Measurements from ENCODE around the gene FDXACB1. TPM values are rescaled to one million over a fixed set of nuclear protein-coding genes. Genes with fewer than 3 reads are reported as not detected.

Gene FDXACB1
- total and polyA plus RNA-seq, 2 donors (not counting 3 experiments of a cell fraction or from before 2014, with no cell fraction given) = 1.1 to 1.4 TPM

GRCh38 chr11:111913997-111914396, 35.0 kb upstream of the FDXACB1 start:
- BruUV-seq (replicated peaks) = no TSS peak
- H3K4me3 ChIP-seq (replicated peaks in 1 of 3; ENCODE audit: insufficient read depth in 1 of 3, low read depth in 1 of 3, low read length in 3 of 3) = no peak overlapping the region
- H3K4me1 ChIP-seq (ENCODE audit: control insufficient read depth, extremely low read depth, insufficient read depth, low read length) = peaks cover 6% of the 10 kb centered on the region
- TF ChIP-seq GATA2 (IDR thresholded peaks at IDR 0.05; ENCODE audit: insufficient read depth, insufficient read length, low read depth, low read length) (no peak), JUN (IDR thresholded peaks at IDR 0.05; ENCODE audit: borderline replicate concordance, insufficient read depth, insufficient read length, low read depth) (peak; percentile 13), FOS (IDR thresholded peaks at IDR 0.05; ENCODE audit: borderline replicate concordance, insufficient read depth, low read length) (no peak), POLR2AphosphoS5 (IDR thresholded peaks at IDR 0.05; ENCODE audit: insufficient read depth, low read depth, low read length) (no peak)
- H3K36me3 ChIP-seq (ENCODE audit: control insufficient read depth in 2 of 2, extremely low read depth in 1 of 2, insufficient read depth in 2 of 2, low read length in 2 of 2) = no peaks in the 10 kb centered on the region
- dilution Hi-C loops (cut with MboI; ENCODE audit: extremely low pct_ligation_motif_present, low sequenced_read_pairs) = no loop called here
- peak overlapping the region; percentile 73 for H2AFZ ChIP-seq (ENCODE audit: low read depth, low read length)
- peaks cover 2 to 9% of the 10 kb centered on the region in 2 experiments for H3K27me3 ChIP-seq (ENCODE audit: control insufficient read depth in 2 of 2, insufficient read depth in 2 of 2, low read length in 2 of 2)
- H3K9me1 ChIP-seq (replicated peaks; ENCODE audit: control insufficient read depth, extremely low read depth, insufficient read depth, low read length) = no peaks in the 10 kb centered on the region
- H3K79me2 ChIP-seq (ENCODE audit: control insufficient read depth, insufficient read depth, low read length) = no peaks in the 10 kb centered on the region
- ChIA-PET CTCF (interaction anchor here (1.0 to 2.0 kb wide), 4 partner anchors 11 to 68 kb away, joined by 3 to 7 read pairs (median 4); no protein-coding TSS in a partner anchor), POLR2A (no interaction called here)
- intact Hi-C loops (cut with micrococcal nuclease) = no loop called here
- DNase-seq (ENCODE audit: low read depth, low spot score) (peak; percentile 61), FAIRE-seq (peak; percentile 53)
- H4K20me1 ChIP-seq (replicated peaks; ENCODE audit: control insufficient read depth, extremely low read depth, insufficient read depth, low read length) = no peaks in the 10 kb centered on the region
- H3K27ac ChIP-seq (ENCODE audit: insufficient read depth, low read depth, low read length) = peak overlapping the region; percentile 2
- H3K9ac ChIP-seq (replicated peaks; ENCODE audit: extremely low read depth, insufficient read depth, low read length) = peak overlapping the region; percentile 18
- no peak overlapping the region for H3K4me2 ChIP-seq (ENCODE audit: insufficient read depth, low read length)
- no peaks in the 10 kb centered on the region for H3K9me3 ChIP-seq (replicated peaks; ENCODE audit: control insufficient read depth, insufficient read depth, low read length)

GRCh38 chr11:111913031-111913861, 34.3 kb upstream of the FDXACB1 start:
- dilution Hi-C loops (cut with MboI; ENCODE audit: extremely low pct_ligation_motif_present, low sequenced_read_pairs) = no loop called here
- TF ChIP-seq JUN (IDR thresholded peaks at IDR 0.05; ENCODE audit: borderline replicate concordance, insufficient read depth, insufficient read length, low read depth) = no peak
- Histone ChIP-seq H3K79me2 (ENCODE audit: control insufficient read depth, insufficient read depth, low read length) (no peaks in the 10 kb centered on the region), H2AFZ (ENCODE audit: low read depth, low read length) (peak overlapping the region; percentile 38), H4K20me1 (replicated peaks; ENCODE audit: control insufficient read depth, extremely low read depth, insufficient read depth, low read length) (no peaks in the 10 kb centered on the region), H3K4me2 (ENCODE audit: insufficient read depth, low read length) (no peak overlapping the region), H3K9me3 (replicated peaks; ENCODE audit: control insufficient read depth, insufficient read depth, low read length) (no peaks in the 10 kb centered on the region), H3K27ac (ENCODE audit: insufficient read depth, low read depth, low read length) (no peak overlapping the region), H3K4me1 (ENCODE audit: control insufficient read depth, extremely low read depth, insufficient read depth, low read length) (peaks cover 6% of the 10 kb centered on the region), H3K9ac (replicated peaks; ENCODE audit: extremely low read depth, insufficient read depth, low read length) (no peak overlapping the region), H3K36me3 (ENCODE audit: control insufficient read depth in 2 of 2, extremely low read depth in 1 of 2, insufficient read depth in 2 of 2, low read length in 2 of 2) (no peaks in the 10 kb centered on the region), H3K9me1 (replicated peaks; ENCODE audit: control insufficient read depth, extremely low read depth, insufficient read depth, low read length) (no peaks in the 10 kb centered on the region), H3K27me3 (ENCODE audit: control insufficient read depth in 2 of 2, insufficient read depth in 2 of 2, low read length in 2 of 2) (peaks cover 2 to 9% of the 10 kb centered on the region in 2 experiments), H3K4me3 (replicated peaks in 1 of 3; ENCODE audit: insufficient read depth in 1 of 3, low read depth in 1 of 3, low read length in 3 of 3) (no peak overlapping the region)
- no TSS peak for BruUV-seq (replicated peaks)
- intact Hi-C loops (cut with micrococcal nuclease) = no loop called here
- no peak for DNase-seq (ENCODE audit: low read depth, low spot score)
- POLR2A ChIA-PET = no interaction called here
- CTCF ChIA-PET = interaction anchor here (0.7 to 1.2 kb wide), 4 partner anchors 12 to 69 kb away, joined by 3 to 7 read pairs (median 3); no protein-coding TSS in a partner anchor
- no peak for FAIRE-seq

All from endothelial cell of umbilical vein (primary cell).